ENCODE results near the gene PPP1R18.
"Not testable (repeated sequence)": the region's sequence is repeated elsewhere in the genome, so short reads cannot be mapped to it uniquely, and the experiment has no call there.

Gene PPP1R18, protein sequence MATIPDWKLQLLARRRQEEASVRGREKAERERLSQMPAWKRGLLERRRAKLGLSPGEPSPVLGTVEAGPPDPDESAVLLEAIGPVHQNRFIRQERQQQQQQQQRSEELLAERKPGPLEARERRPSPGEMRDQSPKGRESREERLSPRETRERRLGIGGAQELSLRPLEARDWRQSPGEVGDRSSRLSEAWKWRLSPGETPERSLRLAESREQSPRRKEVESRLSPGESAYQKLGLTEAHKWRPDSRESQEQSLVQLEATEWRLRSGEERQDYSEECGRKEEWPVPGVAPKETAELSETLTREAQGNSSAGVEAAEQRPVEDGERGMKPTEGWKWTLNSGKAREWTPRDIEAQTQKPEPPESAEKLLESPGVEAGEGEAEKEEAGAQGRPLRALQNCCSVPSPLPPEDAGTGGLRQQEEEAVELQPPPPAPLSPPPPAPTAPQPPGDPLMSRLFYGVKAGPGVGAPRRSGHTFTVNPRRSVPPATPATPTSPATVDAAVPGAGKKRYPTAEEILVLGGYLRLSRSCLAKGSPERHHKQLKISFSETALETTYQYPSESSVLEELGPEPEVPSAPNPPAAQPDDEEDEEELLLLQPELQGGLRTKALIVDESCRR

DNA sequence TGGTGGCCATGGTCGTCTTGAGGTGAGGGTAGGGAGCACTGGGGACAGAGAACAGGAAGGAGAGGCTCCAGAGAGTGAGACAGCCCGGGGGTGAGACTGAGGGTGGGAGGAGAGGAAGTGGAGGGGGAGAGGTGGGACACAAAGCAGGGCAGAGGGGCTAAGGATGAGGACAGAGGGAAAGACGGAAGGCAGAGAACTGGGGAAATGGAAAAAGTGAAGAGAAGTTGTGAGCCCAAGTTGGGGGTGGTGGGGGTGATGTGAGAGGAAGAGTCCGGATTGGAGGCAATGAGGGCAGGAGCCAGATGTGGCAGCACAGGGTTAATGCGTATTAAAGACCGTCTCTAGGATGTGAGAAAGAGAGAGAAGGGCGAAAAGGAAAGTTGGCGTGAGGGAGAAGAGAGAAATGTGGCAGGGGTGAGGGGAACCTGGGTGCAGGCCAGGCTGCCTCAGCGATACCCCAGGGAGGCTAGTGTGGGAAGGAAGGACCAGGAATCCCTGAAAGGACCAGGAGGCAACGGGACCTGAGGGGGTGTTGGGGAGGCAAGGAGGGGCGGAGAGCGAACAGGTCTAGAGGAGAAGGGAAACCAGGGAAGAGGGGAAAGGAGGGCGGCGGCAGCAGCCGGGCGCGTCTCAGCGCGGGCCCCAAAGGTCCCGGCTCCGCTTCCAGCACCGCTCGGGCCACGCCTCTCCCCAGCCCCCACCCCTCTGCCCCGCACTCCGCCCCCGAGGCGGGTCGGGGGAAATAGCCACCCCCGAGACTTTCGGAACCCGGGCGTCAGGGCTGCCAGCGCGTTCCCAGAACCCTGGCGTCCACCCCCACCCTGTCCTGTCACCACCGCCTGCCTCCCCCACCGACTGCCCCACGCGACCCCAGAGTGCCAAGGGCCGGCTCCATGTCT, at the start of gene PPP1R18:
Gene PPP1R18 (minus strand): TSS at position 637 of the 899 bp plus-strand sequence. CDS start 627 bp downstream, at position 10.
- DNase-seq = peak; percentile 26

DNA sequence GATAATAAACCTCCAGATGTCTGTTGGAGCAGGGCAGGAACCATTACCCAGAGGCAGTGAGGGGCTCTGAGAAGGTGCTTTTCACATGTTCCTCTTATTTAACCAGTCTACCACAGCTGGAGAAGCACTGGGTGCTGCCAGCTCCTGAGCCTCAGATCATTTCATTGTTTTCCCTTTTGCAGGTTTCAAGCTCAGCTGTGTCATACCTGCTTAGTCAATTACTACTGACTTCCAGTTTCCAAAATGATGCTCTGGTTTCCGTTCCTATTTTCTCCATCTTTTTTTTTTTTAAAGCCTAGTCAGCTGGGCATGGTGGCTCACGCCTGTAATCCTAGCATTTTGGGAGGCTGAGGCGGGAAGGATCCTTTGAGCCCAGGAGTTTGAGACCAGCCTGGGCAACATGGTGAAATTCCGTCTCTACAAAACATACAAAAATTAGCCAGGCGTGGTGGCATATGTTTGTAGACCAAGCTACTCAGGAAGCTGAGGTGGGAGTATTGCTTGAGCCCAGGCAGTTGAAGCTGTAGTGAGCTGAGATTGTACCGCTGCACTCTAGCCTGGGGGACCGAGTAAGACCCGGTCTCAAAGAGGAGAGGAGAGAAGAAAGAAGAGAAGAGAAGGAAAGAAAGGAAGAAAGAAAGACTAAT, 49.3 kb upstream of the PPP1R18 start:
- peak; percentile 30 for DNase-seq

DNA sequence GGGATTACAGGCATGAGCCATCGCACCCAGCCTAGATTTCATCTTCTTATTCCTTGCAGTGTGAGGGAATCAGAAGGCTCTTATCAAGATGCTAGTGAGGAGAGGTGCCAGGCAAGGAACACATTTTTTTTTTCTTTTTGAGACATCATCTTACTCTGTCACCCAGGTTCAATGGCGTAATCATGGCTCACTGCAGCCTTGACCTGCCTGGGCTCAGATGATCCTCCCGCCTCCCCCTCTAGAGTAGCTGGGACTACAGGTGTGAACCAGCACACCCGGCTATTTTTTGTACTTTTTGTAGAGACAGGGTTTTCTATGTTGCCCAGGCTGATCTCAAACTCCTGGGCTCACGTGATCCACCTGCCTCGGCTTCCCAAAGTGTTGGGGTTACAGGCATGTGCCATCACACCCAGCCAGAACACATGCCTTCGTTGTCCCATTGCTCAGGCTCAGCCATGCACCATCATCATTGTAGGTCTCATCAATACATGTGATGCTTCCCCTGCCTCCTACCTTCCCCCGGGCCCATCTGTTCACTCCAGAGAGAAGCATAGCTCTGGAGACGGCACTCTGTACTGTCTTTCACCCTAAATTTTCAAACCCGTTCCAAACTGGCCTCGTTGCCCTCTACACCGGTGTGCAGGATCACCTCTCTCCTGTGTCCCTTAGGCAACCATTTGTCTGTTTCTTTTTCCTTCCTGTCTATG, 45.9 kb upstream of the PPP1R18 start:
- DNase-seq = no peak

GRCh38 chr6:30730601-30731435, 44.4 kb upstream of the PPP1R18 start:
- peak; percentile 65 for DNase-seq

DNA sequence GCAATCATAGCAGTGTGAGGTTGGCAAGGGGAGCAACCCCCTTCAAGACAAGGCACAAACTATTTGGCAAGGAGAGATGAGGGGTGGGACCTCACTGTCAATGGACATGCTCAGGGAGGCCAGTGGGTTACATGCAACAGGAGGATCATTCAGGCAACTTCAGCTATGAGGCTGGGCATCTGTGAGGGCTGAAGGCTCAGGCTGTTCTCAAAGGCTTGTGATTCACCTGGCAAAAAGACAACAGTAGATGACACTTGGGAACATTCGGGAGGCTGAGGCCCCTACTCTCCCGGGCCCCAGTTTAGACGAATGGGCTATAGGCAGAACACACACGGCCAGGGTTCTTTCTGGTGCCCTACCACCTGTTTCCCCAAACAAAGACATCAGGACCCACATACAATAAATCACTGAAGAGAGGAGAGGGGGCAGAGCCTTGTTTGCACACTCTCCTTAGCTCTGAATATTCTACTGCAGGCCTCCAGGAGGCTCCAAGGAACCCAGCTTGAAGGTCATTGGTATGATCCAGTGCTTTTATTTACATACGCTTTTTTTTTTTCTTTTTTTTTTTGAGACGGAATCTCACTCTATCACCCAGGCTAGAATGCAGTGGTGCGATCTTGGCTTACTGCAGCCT, 41.6 kb upstream of the PPP1R18 start:
- DNase-seq = peak; percentile 37

GRCh38 chr6:30726506-30727413, 40.3 kb upstream of the PPP1R18 start:
- DNase-seq = no peak

- DNase-seq = peak; percentile 20
These were observed 39.5 kb upstream of the PPP1R18 start for GRCh38 chr6:30725713-30726505.

DNA sequence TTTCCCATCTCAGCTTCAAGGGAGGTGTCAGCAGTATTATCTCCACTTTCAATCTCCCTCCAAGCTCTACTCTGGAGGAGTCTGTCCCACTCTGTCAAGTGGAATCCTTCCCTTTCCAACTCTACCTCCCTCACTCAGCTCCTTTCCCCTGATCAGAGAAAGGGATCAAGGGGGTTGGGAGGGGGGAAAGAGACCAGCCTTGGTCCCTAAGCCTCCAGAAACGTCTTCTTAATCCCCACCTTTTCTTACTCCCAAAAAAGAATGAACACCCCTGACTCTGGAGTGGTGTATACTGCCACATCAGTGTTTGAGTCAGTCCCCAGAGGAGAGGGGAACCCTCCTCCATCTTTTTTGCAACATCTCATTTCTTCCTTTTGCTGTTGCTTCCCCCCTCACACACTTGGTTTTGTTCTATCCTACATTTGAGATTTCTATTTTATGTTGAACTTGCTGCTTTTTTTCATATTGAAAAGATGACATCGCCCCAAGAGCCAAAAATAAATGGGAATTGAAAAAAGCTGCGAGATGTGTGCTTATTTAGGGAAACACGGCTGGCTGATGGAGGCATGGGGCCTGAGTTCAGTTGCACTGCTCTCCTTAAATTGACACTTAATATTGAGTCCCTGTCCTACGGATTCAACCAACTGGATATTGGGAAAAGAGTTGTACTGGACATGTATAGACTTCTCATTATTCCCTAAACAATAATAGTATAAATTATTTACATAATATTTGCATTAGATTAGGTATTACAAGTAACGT, 38.6 kb upstream of the PPP1R18 start:
- DNase-seq = no peak

- DNase-seq = not testable (repeated sequence)
These were observed 37.6 kb upstream of the PPP1R18 start for GRCh38 chr6:30723843-30724741.

- not testable (repeated sequence) for DNase-seq
These were observed 36.9 kb upstream of the PPP1R18 start for GRCh38 chr6:30723159-30723842.

- DNase-seq = peak; percentile 72
These were observed 36.1 kb upstream of the PPP1R18 start for GRCh38 chr6:30722280-30723112.

- DNase-seq = peak; percentile 30
These were observed 35.5 kb upstream of the PPP1R18 start for GRCh38 chr6:30722025-30722279.

GRCh38 chr6:30721198-30722024, 35.0 kb upstream of the PPP1R18 start:
- DNase-seq = peak; percentile 78

DNA sequence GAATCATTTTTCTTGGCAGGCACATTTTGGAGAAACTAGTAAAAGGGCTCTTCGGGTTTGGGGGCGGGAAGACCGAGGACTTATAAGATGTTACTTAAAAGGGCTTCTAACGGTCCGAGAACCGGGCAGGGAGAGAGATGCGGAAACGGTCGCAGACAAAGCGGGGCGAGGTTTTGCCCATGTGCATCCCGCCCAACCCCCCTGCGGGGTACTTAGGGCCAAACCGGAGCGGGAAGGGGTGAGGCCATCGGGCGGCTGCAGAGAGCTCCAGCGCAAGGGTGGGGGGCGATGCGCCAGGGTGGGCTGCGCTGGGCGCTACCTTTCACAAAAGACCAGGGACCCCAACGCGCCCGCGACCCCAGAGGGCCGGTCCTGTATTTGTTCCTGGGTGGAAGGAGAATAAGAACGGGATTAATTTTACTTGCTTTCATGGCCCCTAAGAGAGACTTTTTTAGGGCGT, 34.3 kb upstream of the PPP1R18 start:
- DNase-seq = peak; percentile 58

Measured in MV-4-11 (cell line).